WERI-Rb-1 (cell line): ENCODE measurements around the gene STX10.

Experiments
- DNase-seq: peaks from one replicate; pipeline ENCODE4 v3.0.0-alpha.2; 2020
- H3K27ac ChIP-seq: fragments of 250-450 bp; sonication (Bioruptor Pico); 2 replicates; pipeline ENCODE4 v1.5.1; 2020; ENCODE audit warnings: mild to moderate bottlenecking, moderate library complexity
- H3K27me3 ChIP-seq: fragments of 250-450 bp; sonication (Bioruptor Pico); 2 replicates; pipeline ENCODE4 v1.5.1; 2021; ENCODE audit warnings: mild to moderate bottlenecking, low read depth, moderate library complexity; ENCODE audit not compliant: insufficient read depth, severe bottlenecking
- H3K36me3 ChIP-seq: fragments of 250-450 bp; sonication (Bioruptor Pico); 2 replicates; pipeline ENCODE4 v1.5.1; 2020; ENCODE audit warnings: mild to moderate bottlenecking, moderate library complexity
- H3K4me3 ChIP-seq: 2 replicates; pipeline ENCODE4 v1.5.1; 2011; ENCODE audit warnings: low read depth, mild to moderate bottlenecking, control low read depth, low read length
- H3K9me3 ChIP-seq: fragments of 250-450 bp; sonication (Bioruptor Pico); 2 replicates; pipeline ENCODE4 v1.5.1; 2021; ENCODE audit warnings: mild to moderate bottlenecking, moderate library complexity; ENCODE audit not compliant: severe bottlenecking
- TF ChIP-seq, protein P1 (sequence below): IDR thresholded peaks from 2 replicates; pipeline ENCODE4 v1.5.1; 2011; ENCODE audit warnings: low read depth, mild to moderate bottlenecking, control low read depth, inconsistent platforms, low read length

Gene STX10

DNA sequence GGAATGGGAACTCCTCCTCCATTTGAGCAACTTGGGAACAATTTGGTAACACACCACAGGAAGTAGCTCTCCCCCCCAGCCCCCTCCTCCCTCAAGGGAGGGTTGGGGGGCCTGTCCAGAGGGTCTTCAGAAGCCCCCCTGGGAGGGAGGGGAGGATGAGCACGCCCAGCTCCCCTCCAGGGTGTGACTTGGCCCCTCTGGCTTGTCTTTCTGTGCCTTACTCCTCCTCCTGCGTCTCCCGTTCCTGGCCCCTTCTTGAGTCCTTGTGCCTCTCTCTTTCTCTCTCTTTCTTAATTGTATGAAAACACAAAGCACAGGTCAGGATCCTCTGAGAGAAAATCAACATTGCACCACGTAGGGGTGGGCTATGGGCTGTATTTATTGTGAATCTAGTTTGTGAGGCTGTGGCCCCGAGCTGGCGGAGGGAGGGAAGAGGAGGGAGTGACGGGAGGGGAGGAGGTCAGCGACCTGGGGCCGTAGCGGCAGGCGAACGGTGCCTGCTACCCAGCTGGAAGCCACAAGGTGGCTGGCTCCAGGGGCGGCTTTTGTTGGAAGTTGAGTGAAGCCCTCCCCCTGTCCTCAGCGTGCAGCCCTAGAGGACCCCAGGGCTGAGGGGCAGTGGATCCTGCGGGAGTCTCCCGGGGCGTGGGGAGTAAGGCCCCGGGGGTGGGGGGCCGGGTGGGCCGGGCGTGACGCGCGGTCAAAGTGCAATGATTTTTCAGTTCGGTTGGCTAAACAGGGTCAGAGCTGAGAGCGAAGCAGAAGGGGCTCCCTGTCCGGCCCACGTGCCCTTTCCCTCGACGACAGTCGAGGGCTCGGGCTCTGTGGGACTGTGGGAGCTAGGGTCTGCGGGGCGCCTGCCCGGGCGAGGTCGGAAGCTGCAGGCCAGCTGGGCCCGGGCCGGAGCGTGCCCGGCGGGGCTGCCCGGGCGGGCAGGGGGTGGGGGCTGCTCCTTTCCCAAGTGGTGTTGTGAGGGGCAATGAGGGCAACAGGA lies 53.9 kb downstream of the STX10 start:
- Histone ChIP-seq H3K27me3 (no peaks in the 10 kb centered on the region), H3K27ac (peak overlapping the region; percentile 14; the same call in 1 of the 2 replicates), H3K4me3 (no peak overlapping the region), H3K9me3 (no peaks in the 10 kb centered on the region), H3K36me3 (no peaks in the 10 kb centered on the region)
- TF ChIP-seq, protein P1, sequence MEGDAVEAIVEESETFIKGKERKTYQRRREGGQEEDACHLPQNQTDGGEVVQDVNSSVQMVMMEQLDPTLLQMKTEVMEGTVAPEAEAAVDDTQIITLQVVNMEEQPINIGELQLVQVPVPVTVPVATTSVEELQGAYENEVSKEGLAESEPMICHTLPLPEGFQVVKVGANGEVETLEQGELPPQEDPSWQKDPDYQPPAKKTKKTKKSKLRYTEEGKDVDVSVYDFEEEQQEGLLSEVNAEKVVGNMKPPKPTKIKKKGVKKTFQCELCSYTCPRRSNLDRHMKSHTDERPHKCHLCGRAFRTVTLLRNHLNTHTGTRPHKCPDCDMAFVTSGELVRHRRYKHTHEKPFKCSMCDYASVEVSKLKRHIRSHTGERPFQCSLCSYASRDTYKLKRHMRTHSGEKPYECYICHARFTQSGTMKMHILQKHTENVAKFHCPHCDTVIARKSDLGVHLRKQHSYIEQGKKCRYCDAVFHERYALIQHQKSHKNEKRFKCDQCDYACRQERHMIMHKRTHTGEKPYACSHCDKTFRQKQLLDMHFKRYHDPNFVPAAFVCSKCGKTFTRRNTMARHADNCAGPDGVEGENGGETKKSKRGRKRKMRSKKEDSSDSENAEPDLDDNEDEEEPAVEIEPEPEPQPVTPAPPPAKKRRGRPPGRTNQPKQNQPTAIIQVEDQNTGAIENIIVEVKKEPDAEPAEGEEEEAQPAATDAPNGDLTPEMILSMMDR = peak; percentile 48
- DNase-seq = peak; percentile 71

DNA sequence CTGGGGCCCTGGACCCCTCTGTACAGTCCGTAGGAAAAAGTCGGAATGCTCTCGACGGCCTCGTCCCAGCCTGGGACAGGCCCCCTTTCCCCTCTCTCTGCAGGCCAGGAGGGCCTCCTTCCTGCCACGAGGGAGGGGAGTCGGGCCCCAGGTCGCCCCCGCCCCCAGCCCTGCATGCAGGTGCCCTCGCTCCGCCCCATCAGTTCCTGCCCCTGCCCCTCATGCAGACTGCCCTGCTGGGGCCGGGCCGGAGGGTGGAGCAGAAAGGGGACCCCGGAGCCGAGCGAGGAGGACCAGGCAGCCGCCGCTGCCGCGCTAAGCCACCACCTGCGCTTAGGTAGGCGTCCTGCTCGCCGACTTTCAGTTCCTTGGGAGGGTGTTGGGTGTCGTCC lies 54.8 kb downstream of the STX10 start:
- Histone ChIP-seq H3K36me3 (no peaks in the 10 kb centered on the region), H3K4me3 (no peak overlapping the region), H3K9me3 (no peaks in the 10 kb centered on the region), H3K27ac (no peak overlapping the region), H3K27me3 (no peaks in the 10 kb centered on the region)
- no peak for DNase-seq
- TF ChIP-seq, protein P1 = no peak

DNA sequence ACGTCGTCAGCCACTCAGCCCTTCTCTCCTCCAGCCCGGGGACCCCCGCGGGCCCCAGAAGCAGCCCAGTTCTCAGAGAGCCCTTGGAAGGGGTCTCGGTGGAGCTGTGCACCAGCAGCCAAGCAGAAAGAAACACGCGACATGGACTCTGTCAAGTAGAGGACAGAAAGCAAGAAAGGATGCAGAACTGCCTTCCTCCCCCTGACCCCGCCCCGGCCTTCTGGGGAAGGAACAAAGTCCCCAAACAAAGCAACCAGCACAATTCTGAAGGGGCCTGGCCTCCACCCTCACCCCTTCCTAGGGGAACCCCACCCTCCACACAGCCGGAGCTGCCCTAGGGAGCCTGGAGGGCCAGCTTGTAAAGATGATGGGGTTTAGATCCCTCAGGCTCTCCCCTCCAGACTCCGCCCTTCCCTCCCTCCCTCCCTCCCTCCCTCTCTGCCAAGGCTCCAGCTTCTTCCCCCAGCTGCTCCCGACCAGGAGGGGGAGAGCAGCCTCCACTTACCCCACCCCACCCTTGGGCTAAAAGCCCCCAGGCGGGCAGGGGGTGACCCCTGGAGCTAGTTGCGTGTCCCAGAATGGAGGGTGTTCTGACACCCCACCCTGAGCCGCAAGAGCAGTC lies 55.3 kb downstream of the STX10 start:
- Histone ChIP-seq H3K36me3 (no peaks in the 10 kb centered on the region), H3K4me3 (no peak overlapping the region), H3K9me3 (no peaks in the 10 kb centered on the region), H3K27me3 (no peaks in the 10 kb centered on the region), H3K27ac (no peak overlapping the region)
- TF ChIP-seq, protein P1 = no peak
- peak; percentile 39 for DNase-seq

DNA sequence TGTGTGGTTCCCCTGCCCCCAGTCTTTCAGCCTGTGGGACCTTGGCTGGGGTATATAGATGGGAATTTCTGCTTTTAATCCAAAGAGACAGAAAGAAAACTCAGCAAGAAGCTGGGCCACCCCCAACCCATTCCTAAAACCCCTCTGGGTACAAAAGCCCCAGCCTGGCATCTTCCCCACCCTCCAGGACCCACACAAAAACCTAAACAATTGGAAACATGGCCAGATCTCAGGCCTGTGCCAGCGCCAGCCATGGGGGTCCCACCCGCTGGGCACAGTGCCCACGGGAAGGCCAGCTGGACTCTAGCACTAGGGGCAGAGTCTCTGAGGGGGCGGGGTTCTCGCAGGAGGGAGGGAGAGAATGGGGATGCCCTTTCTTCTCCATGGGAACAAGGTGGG lies 56.1 kb downstream of the STX10 start:
- DNase-seq = no peak
- Histone ChIP-seq H3K9me3 (no peaks in the 10 kb centered on the region), H3K27ac (no peak overlapping the region; the same call in 1 of the 2 replicates), H3K27me3 (no peaks in the 10 kb centered on the region), H3K36me3 (no peaks in the 10 kb centered on the region), H3K4me3 (no peak overlapping the region)
- TF ChIP-seq, protein P1 = no peak
